GM18499 (cell line): ENCODE measurements around the gene STX2.
A peak's percentile ranks its signal among the peaks of the same experiment; 100 is the strongest.
"Not testable (repeated sequence)": the region's sequence is repeated elsewhere in the genome, so short reads cannot be mapped to it uniquely, and the experiment has no call there.

Experiments used
- ATAC-seq: cut with Tn5 transposase; IDR thresholded peaks from one replicate; pipeline ENCODE4 v1.9.1; 2021; ENCODE audit warnings: moderate number of reproducible peaks; ENCODE audit not compliant: insufficient read depth, unreplicated experiment

STX2 gene

GRCh38 chr12:130775953-130776856 is 62.8 kb downstream of the STX2 start:
- no peak for ATAC-seq

GRCh38 chr12:130770413-130771028 is 68.5 kb downstream of the STX2 start:
- ATAC-seq: no peak

GRCh38 chr12:130768120-130768519 is 70.9 kb downstream of the STX2 start:
- ATAC-seq: no peak

- no peak for ATAC-seq
Measured at GRCh38 chr12:130766470-130766869, 72.6 kb downstream of the STX2 start.

- ATAC-seq: no peak
Measured at GRCh38 chr12:130765186-130765659, 73.8 kb downstream of the STX2 start.

- no peak for ATAC-seq
Measured at GRCh38 chr12:130764475-130765185, 74.4 kb downstream of the STX2 start.

GRCh38 chr12:130764073-130764472 is 75.0 kb downstream of the STX2 start:
- no peak for ATAC-seq

GRCh38 chr12:130762319-130762675 is 76.8 kb downstream of the STX2 start:
- no peak for ATAC-seq

GRCh38 chr12:130761537-130762318 is 77.3 kb downstream of the STX2 start:
- ATAC-seq: no peak

GRCh38 chr12:130754234-130754901 is 84.7 kb downstream of the STX2 start:
- no peak for ATAC-seq

- no peak for ATAC-seq
Measured at GRCh38 chr12:130752692-130753230, 86.3 kb downstream of the STX2 start.

- ATAC-seq: not testable (repeated sequence)
Measured at GRCh38 chr12:130752037-130752436, 87.0 kb downstream of the STX2 start.

- ATAC-seq: no peak
Measured at GRCh38 chr12:130748786-130749185, 90.3 kb downstream of the STX2 start.

GRCh38 chr12:130747867-130748740 is 90.9 kb downstream of the STX2 start:
- peak; percentile 63 for ATAC-seq

GRCh38 chr12:130746546-130746945 is 92.5 kb downstream of the STX2 start:
- no peak for ATAC-seq

- no peak for ATAC-seq
Measured at GRCh38 chr12:130745921-130746320, 93.1 kb downstream of the STX2 start.

GRCh38 chr12:130744274-130744673 is 94.8 kb downstream of the STX2 start:
- no peak for ATAC-seq

- ATAC-seq: no peak
Measured at GRCh38 chr12:130743606-130744005, 95.4 kb downstream of the STX2 start.
